Measurements from ENCODE around the gene MBNL2. TPM values are rescaled to one million over a fixed set of nuclear protein-coding genes. Genes with fewer than 3 reads are reported as not detected.

MBNL2 gene
- total and polyA plus RNA-seq, 11 donors, result 18.5 to 100 (median 81.4) TPM

GRCh38 chr13:97352815-97353214, 130.7 kb downstream of the MBNL2 start:
- DNase-seq (no peak), ATAC-seq (no peak)
- H3K4me3 ChIP-seq, result no peak overlapping the region
- intact Hi-C loops (cut with DNase I), result loop anchor here in 2 of 10 donors (10.0 kb wide), 2 partner anchors 318 to 328 kb away; no protein-coding TSS in a partner anchor
- H3K4me1 ChIP-seq, result peaks cover under 1 to 43% (median 17%) of the 10 kb centered on the region in 12 donors
- H3K9me3 ChIP-seq, result peaks cover 0 to 16% (median 0%) of the 10 kb centered on the region in 12 donors
- H3K36me3 ChIP-seq, result peaks cover 0 to 81% (median 57%) of the 10 kb centered on the region in 9 donors
- H3K27ac ChIP-seq, result peak overlapping the region in 1 of 12 donors; percentile 17
- no peak for TF ChIP-seq CTCF (IDR thresholded peaks at IDR 0.05)
- no peak for TF ChIP-seq POLR2A (IDR thresholded peaks at IDR 0.05)
- no peaks in the 10 kb centered on the region for H3K27me3 ChIP-seq

GRCh38 chr13:97353927-97354675, 132.0 kb downstream of the MBNL2 start:
- H3K4me3 ChIP-seq, result no peak overlapping the region
- WGBS, 4 donors, result 90 to 96% (median 92%) methylated on average over 4 of the region's 4 CpGs
- H3K36me3 ChIP-seq, result peaks cover 0 to 81% (median 52%) of the 10 kb centered on the region in 9 donors
- no peaks in the 10 kb centered on the region for H3K27me3 ChIP-seq
- ATAC-seq (no peak), DNase-seq (no peak)
- peak overlapping the region in 3 of 12 donors; percentile 3 to 17 (median 9) for H3K27ac ChIP-seq
- peaks cover 5 to 50% (median 19%) of the 10 kb centered on the region in 12 donors for H3K4me1 ChIP-seq
- intact Hi-C loops (cut with DNase I), result loop anchor here in 2 of 10 donors (10.0 kb wide), 2 partner anchors 319 to 329 kb away; no protein-coding TSS in a partner anchor
- TF ChIP-seq POLR2A (IDR thresholded peaks at IDR 0.05), result no peak
- peaks cover 0 to 16% (median 0%) of the 10 kb centered on the region in 12 donors for H3K9me3 ChIP-seq

- peaks cover 5 to 53% (median 22%) of the 10 kb centered on the region in 12 donors for H3K4me1 ChIP-seq
- no peak for ATAC-seq
- peak overlapping the region in 4 of 12 donors; percentile 3 to 50 (median 12) for H3K27ac ChIP-seq
- H3K27me3 ChIP-seq, result no peaks in the 10 kb centered on the region
- 81 to 90% (median 88%) methylated on average over 5 of the region's 5 CpGs for WGBS, 4 donors
- no peak overlapping the region for H3K4me3 ChIP-seq
- no peak for TF ChIP-seq CTCF (IDR thresholded peaks at IDR 0.05)
- H3K36me3 ChIP-seq, result peaks cover 0 to 80% (median 45%) of the 10 kb centered on the region in 9 donors
- intact Hi-C loops (cut with DNase I), result loop anchor here in 6 of 10 donors (5.0 to 10.0 kb wide), 6 partner anchors 133 to 338 kb away; partner anchors contain the start of gene MBNL2 (in 1 of the 6)
- DNase-seq, result no peak
- peaks cover 0 to 16% (median 0%) of the 10 kb centered on the region in 12 donors for H3K9me3 ChIP-seq
These were observed 132.7 kb downstream of the MBNL2 start for GRCh38 chr13:97354808-97355207.

GRCh38 chr13:97356592-97356991, 134.5 kb downstream of the MBNL2 start:
- H3K4me3 ChIP-seq, result no peak overlapping the region
- no peaks in the 10 kb centered on the region for H3K27me3 ChIP-seq
- peak overlapping the region in 1 of 12 donors; percentile 4 for H3K27ac ChIP-seq
- peaks cover 0 to 83% (median 41%) of the 10 kb centered on the region in 9 donors for H3K36me3 ChIP-seq
- no peak for TF ChIP-seq CTCF (IDR thresholded peaks at IDR 0.05)
- TF ChIP-seq POLR2A (IDR thresholded peaks at IDR 0.05), result no peak
- DNase-seq, result no peak
- 84 to 88% (median 87%) methylated on average over 8 of the region's 8 CpGs for WGBS, 4 donors
- ATAC-seq, result no peak
- peaks cover 5 to 53% (median 22%) of the 10 kb centered on the region in 12 donors for H3K4me1 ChIP-seq
- intact Hi-C loops (cut with DNase I), result loop anchor here in 6 of 10 donors (5.0 to 10.0 kb wide), 6 partner anchors 134 to 339 kb away; partner anchors contain the start of gene MBNL2 (in 1 of the 6)
- H3K9me3 ChIP-seq, result no peaks in the 10 kb centered on the region
